Muscle of leg (tissue), 11 donors: ENCODE data around the gene IDS. TPM values are rescaled to one million over a fixed set of nuclear protein-coding genes. Genes with fewer than 3 reads are reported as not detected.
"Not testable (repeated sequence)": the region's sequence is repeated elsewhere in the genome, so short reads cannot be mapped to it uniquely, and the experiment has no call there.

Experiments used
- DNase-seq: peaks from one replicate; pipeline ENCODE4 v3.0.0; 2013
- H3K27ac ChIP-seq: one replicate; pipeline ENCODE4 v1.5.1; 2013; ENCODE audit warnings: mild to moderate bottlenecking, low read length, control low read depth
- H3K27me3 ChIP-seq: one replicate; pipeline ENCODE4 v1.6.1; 2013; ENCODE audit warnings: low read length; ENCODE audit not compliant: control insufficient read depth, insufficient read depth
- H3K36me3 ChIP-seq: one replicate; pipeline ENCODE4 v1.6.1; 2013; ENCODE audit warnings: low read length; ENCODE audit not compliant: control insufficient read depth, insufficient read depth
- H3K4me1 ChIP-seq: one replicate; pipeline ENCODE4 v1.6.1; 2013; ENCODE audit warnings: low read length; ENCODE audit not compliant: control insufficient read depth, insufficient read depth
- H3K4me3 ChIP-seq: one replicate; pipeline ENCODE4 v1.5.1; 2013; ENCODE audit warnings: low read length, control low read depth
- H3K9me3 ChIP-seq: replicated peaks from 2 replicates; pipeline ENCODE4 v1.6.1; 2013; ENCODE audit warnings: low read depth, low read length; ENCODE audit not compliant: control insufficient read depth
- WGBS: methylation state at CpG from one replicate; pipeline ENCODE4 v1.1.5; 2013; ENCODE audit warnings: missing lambda C conversion rate; ENCODE audit not compliant: insufficient coverage; 5-methylcytosine and 5-hydroxymethylcytosine counted together
- polyA plus RNA-seq, 8 donors: library from polyadenylated mRNA; unstranded; fragments of 120-200 nt; gene quantifications; one replicate each; pipeline versions ENCODE4 v1.2.1 to v1.2.3, GENCODE V29; 2013; ENCODE audit warnings: inconsistent platforms in 1 of 8, low replicate concordance in 1 of 8; ENCODE audit not compliant: insufficient read length in 8 of 8, insufficient read depth in 1 of 8
- total RNA-seq: library from RNA; stranded (reverse); fragments of 120-200 nt; gene quantifications from one replicate; pipeline ENCODE4 v1.2.4, GENCODE V29; 2013

Gene IDS
- total and polyA plus RNA-seq, 9 donors: 17.0 to 25.7 (median 21.7) TPM

DNA sequence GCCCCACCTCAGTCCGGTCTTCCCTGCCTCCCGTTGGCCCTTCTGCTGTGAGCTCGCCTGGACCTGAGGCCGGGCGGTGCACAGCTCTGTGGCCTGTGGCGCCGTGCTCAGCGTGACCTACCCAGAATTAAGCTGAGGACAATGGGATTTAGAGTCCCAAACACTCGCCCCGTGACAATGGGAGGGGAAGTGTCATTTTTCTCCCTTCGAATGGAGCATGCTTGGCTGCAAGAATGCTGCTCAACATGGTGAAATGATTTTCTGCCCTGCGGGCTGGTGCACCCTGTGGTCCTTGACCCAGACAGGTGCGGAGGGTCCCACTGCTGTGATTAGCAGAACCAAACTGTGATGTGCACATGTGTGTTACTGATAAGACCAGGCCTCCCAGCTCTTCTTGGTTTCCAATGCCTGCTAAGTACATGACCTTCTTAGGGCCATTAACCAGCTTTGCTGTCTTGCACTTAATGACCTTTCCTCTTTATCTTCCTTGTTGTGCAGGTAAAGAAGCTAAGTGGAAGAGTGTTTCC is 36.5 kb upstream of the IDS start:
- DNase-seq: no peak
- no peaks in the 10 kb centered on the region for H3K27me3 ChIP-seq
- peaks cover 8% of the 10 kb centered on the region for H3K4me1 ChIP-seq
- peak overlapping the region; percentile 59 for H3K4me3 ChIP-seq
- peak overlapping the region; percentile 98 for H3K27ac ChIP-seq
- no peaks in the 10 kb centered on the region for H3K9me3 ChIP-seq
- no peaks in the 10 kb centered on the region for H3K36me3 ChIP-seq
- 33% methylated on average over 13 of the region's 13 CpGs for WGBS

DNA sequence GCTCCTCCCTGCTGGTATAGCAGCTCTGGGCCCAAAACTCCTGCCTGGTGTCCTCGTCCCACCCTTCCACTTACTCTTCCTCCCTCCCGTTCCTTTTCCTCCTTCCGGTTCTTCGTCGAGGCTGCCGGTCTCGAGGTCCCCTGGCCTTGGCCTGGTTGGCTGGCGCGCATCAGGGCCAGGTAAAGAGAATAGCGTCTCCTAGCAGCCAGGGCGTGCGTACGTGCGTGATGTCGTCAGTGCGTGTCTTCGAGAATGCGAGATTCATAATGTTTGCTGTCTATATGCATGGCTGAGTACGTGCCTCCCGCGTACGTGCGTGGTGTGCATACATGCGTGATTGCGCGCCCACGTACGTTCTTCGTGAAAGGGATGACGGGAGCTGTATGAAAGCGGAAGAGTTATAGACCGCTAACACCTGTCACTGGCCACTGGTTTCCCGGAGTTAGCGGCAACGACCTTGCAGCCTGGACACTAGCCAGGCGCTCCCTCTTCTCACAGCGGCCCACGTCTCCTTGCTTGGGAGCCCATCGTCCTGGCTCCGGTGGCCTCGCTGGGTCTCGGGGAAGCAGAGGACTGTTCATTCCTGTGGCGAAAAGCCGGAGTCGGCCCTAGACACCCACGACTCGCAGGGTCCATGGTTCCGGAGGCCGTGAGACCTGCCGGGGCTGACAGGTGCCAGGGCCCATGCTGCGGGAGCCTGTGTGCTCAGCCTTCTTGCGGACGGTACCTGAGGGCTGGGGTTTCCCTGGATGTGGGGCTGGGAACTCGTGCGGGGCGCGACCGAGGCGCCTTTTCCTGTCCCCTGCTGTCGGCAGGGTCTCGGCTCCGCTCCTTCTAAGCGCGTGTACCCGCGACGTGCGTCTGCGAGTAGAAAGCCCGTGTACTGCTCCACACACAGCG is 35.8 kb upstream of the IDS start, which contains the start of gene EOLA1:
Gene EOLA1 (plus strand): TSS at position 392 of the 900 bp plus-strand sequence. CDS start 4,619 bp downstream, outside the sequence.
- peak within 1 kb of the TSS; percentile 98 for H3K27ac ChIP-seq
- H3K27me3 ChIP-seq: peaks cover under 1% of the 10 kb centered on the region
- H3K36me3 ChIP-seq: peaks cover under 1% of the 10 kb centered on the region
- peak within 1 kb of the TSS; percentile 59 for H3K4me3 ChIP-seq
- 42% methylated on average over 70 of the region's 71 CpGs for WGBS
- H3K4me1 ChIP-seq: peaks cover 8% of the 10 kb centered on the region
- no peaks in the 10 kb centered on the region for H3K9me3 ChIP-seq
- DNase-seq: peak; percentile 96

DNA sequence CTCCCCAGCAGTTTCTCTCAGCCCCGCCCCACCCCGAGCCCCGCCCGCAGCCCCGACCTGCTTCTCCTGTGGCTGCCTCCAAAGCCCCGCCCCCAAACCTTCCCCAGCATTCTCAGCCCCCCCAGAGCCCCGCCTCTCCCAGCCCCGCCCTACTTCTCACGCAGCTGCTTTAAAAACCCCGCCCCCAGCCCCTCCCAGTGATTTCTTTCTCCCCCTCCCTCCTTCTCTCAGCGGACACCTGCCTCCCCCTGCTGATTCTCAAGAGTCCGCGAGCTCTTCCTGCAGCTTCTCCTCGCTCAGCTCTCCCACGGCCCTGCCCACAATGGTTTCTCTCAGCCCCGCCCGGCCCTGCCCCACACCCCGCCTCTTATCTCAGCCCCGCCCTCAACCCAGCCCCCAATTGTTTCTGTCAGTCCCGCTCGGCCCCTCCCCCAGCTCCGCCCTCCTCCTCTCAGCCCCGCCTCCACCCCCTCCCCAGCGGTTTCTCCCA is 35.1 kb upstream of the IDS start:
- peak overlapping the region; percentile 98 for H3K27ac ChIP-seq
- peaks cover 8% of the 10 kb centered on the region for H3K4me1 ChIP-seq
- no peaks in the 10 kb centered on the region for H3K9me3 ChIP-seq
- peaks cover 3% of the 10 kb centered on the region for H3K36me3 ChIP-seq
- H3K27me3 ChIP-seq: peaks cover 2% of the 10 kb centered on the region
- 26% methylated on average over 18 of the region's 24 CpGs for WGBS
- peak; percentile 96 for DNase-seq
- H3K4me3 ChIP-seq: peak overlapping the region; percentile 59

DNA sequence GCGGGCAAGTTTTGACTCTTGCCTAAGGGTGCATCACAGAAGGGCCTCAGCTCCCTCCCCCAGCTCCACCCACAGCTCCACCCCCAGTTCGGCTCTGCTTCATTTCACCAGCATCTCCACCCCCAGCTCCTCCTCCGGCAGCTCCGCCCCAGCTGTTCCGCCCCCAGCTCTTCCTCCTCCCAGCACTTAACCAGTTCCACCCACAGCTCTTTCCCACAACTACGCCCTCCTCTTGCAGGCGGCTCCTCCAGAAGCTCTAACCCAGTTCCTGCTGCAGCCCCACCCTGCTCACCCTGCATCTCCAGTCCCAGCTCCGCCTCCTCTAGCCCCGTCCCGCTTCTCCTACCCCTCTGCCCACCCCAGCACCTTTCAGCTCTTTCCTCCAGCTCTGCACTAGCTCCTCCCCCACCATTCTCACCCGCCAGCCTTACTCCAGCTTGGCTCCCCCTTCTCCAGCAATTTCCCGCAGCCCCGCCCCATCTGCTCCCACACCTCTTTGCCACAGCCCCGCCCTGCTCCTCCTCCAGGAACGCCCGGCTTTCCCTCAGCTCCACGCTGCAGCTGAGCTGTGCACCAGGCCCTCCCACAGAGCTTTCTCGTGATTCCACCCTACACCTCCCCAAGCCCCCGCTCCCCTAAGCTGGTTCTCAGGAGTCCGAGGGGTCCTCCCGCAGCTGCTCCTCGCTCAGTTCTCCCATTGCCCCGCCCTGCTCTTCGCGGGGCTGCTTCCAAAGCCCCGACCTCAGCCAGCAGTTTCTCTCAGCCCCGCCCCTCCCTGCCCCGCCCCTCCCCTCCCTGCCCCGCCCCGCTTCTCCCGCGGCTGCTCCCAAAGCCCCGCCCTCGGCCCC is 34.4 kb upstream of the IDS start:
- peak overlapping the region; percentile 94 for H3K27ac ChIP-seq
- peaks cover 4% of the 10 kb centered on the region for H3K36me3 ChIP-seq
- peak overlapping the region; percentile 52 for H3K4me3 ChIP-seq
- peaks cover 8% of the 10 kb centered on the region for H3K4me1 ChIP-seq
- WGBS: 39% methylated on average over 21 of the region's 34 CpGs
- H3K9me3 ChIP-seq: no peaks in the 10 kb centered on the region
- peak; percentile 97 for DNase-seq
- peaks cover 2% of the 10 kb centered on the region for H3K27me3 ChIP-seq

DNA sequence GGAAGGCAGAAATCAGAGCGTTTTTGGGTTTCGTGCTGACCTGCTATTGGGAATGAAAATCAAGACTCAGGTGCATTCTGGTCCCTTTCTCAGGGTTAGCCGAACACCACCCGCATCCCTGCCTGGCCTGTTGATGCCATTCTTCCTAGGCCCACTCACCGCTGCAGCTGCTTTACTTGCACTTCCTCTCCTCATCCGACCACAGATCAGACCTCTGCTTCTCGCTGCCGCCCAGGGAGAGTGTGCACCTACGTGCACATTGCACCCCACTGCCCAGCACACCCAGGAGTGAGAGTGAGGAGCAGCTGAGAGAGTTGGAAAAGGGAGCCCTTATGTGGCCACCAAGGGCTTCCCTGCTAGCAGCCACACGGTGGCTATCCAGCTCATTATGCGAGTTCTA is 32.4 kb upstream of the IDS start:
- H3K36me3 ChIP-seq, H3K9me3 ChIP-seq, H3K4me1 ChIP-seq, H3K27ac ChIP-seq, H3K27me3 ChIP-seq, DNase-seq, H3K4me3 ChIP-seq: not testable (repeated sequence)
- WGBS: no CpG with 5 or more reads among the region's 11 CpGs

DNA sequence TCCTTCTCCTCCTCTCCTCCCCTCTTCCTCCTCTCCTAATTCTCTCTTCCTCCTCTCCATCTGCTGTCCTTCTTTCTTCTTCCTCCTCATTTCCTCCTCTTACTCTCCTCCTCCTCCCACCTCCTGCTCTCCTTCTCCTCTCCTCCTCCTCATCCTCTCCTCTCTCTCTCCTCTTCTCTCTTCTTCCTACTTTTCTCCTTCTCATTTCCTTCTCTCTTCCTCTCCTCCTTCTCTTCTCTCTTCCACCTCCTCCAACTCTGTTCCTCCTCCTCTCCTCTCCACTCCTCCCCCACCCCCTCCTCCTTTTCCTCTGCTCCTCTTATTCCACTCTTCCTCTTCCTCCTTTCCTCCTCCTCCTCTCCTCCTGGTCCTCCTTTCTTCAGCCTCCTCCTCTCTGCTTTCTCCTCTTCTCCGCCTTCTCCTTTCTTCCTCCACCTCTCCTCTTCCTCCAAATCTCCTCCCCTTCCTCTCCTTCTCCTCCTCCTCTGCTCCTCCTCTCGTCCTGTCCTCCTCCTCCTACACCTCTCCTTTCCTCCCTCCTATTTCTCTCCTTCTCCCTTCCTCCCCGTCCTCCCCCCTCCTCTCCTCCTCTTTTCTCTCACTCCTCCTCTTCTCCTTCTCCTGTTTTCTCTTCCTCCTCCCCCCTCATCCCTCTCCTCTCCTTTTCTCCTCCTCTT is 30.0 kb upstream of the IDS start:
- 53% methylated on average over 3 of the region's 3 CpGs for WGBS
- not testable (repeated sequence) for H3K27me3 ChIP-seq, H3K36me3 ChIP-seq, H3K9me3 ChIP-seq, H3K4me3 ChIP-seq, H3K27ac ChIP-seq, DNase-seq, H3K4me1 ChIP-seq

DNA sequence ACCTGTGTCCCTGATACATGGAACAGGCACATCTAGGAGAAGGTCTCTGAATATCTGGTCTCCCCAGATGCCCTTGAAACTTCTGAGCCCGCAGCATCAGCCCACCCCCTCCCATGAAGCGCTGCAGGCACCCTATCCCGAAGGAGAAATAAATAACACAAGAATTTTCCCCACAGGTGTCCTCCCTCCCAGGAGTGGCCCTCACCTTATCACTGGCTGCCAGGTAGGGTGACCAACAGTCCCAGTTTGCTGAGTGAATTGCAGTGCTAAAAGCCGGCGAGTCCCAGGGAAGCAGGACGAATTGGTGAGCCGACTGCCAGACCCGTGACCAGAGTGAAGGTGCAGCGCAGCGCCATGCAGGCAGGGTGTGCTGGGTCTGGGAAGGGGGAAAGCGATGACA is 28.9 kb upstream of the IDS start:
- H3K4me1 ChIP-seq, H3K27ac ChIP-seq, H3K9me3 ChIP-seq, DNase-seq, H3K27me3 ChIP-seq, H3K36me3 ChIP-seq, H3K4me3 ChIP-seq: not testable (repeated sequence)
- WGBS: 80% methylated on average over 7 of the region's 11 CpGs

DNA sequence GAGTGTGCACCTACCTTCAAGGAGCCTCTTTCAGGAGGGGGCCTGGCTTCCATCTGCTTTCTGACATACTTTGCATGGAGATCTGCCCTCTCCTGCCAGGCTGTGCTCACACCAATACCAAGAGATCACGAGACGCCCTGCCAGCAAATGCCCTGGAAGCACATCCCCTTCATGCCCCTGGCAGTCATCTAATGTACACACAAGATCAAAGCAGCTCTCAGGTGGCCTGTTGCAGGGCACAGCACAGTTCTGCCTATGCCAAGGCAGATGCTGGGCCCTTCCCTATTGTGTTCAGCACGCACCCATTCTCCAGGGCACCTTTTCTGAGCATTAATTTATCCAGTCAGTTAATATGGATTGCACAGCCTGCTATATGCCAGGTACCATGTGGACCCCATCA is 27.8 kb upstream of the IDS start:
- not testable (repeated sequence) for H3K27me3 ChIP-seq, H3K9me3 ChIP-seq, H3K27ac ChIP-seq, H3K36me3 ChIP-seq, H3K4me1 ChIP-seq, DNase-seq, H3K4me3 ChIP-seq
- no CpG with 5 or more reads among the region's 3 CpGs for WGBS

DNA sequence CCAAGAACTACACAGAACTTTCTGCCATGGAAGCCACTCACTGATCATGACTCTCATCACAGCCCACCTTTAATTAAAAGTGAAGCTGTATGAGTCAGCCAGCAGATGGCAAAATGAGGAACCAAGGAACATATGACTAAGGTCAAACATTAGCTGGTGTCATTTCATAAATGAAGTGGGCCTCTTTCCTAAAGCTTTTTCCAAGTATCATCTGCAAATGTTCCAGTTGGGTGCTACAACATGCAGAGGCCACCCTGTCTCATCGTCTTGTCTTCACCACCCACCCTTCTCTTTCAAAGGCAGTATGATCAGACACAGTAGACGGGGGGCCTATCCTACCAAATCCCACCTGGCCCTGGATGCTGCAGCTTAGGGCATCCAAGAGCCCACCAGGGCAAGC is 26.5 kb upstream of the IDS start:
- Histone ChIP-seq H3K27me3 (peaks cover 2% of the 10 kb centered on the region), H3K36me3 (peaks cover 7% of the 10 kb centered on the region), H3K4me1 (no peaks in the 10 kb centered on the region), H3K27ac (no peak overlapping the region), H3K4me3 (no peak overlapping the region), H3K9me3 (no peaks in the 10 kb centered on the region)
- WGBS: 66% methylated on average over 2 of the region's 2 CpGs
- no peak for DNase-seq
